Measurements from ENCODE around the gene PPP1R13B. TPM values are rescaled to one million over a fixed set of nuclear protein-coding genes. Genes with fewer than 3 reads are reported as not detected.
A peak's percentile ranks its signal among the peaks of the same experiment; 100 is the strongest.

The PPP1R13B gene
- total RNA-seq, 4 donors from 2014 or later = 10.7 to 48.3 (median 23.3) TPM

- H3K36me3 ChIP-seq = peaks cover 0 to 78% (median 21%) of the 10 kb centered on the region in 3 donors
- peaks cover 0 to 26% (median 11%) of the 10 kb centered on the region in 4 donors for H3K4me1 ChIP-seq
- DNase-seq (ENCODE audit: low spot score in 2 of 2) = no peak
- H3K27ac ChIP-seq = peak overlapping the region in 1 of 4 donors; percentile 29
- 72 to 76% methylated on average over 12 of the region's 12 CpGs for WGBS, 2 donors
- no peak for TF ChIP-seq POLR2A (IDR thresholded peaks at IDR 0.05)
- TF ChIP-seq, protein P1, sequence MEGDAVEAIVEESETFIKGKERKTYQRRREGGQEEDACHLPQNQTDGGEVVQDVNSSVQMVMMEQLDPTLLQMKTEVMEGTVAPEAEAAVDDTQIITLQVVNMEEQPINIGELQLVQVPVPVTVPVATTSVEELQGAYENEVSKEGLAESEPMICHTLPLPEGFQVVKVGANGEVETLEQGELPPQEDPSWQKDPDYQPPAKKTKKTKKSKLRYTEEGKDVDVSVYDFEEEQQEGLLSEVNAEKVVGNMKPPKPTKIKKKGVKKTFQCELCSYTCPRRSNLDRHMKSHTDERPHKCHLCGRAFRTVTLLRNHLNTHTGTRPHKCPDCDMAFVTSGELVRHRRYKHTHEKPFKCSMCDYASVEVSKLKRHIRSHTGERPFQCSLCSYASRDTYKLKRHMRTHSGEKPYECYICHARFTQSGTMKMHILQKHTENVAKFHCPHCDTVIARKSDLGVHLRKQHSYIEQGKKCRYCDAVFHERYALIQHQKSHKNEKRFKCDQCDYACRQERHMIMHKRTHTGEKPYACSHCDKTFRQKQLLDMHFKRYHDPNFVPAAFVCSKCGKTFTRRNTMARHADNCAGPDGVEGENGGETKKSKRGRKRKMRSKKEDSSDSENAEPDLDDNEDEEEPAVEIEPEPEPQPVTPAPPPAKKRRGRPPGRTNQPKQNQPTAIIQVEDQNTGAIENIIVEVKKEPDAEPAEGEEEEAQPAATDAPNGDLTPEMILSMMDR (IDR thresholded peaks at IDR 0.05) = no peak
- TF ChIP-seq EP300 (IDR thresholded peaks at IDR 0.05) = no peak
- H3K4me3 ChIP-seq = no peak overlapping the region
- H3K9me3 ChIP-seq = no peaks in the 10 kb centered on the region
- H3K27me3 ChIP-seq = no peaks in the 10 kb centered on the region
These were observed 118.7 kb downstream of the PPP1R13B start for GRCh38 chr14:103728721-103729120.

DNA sequence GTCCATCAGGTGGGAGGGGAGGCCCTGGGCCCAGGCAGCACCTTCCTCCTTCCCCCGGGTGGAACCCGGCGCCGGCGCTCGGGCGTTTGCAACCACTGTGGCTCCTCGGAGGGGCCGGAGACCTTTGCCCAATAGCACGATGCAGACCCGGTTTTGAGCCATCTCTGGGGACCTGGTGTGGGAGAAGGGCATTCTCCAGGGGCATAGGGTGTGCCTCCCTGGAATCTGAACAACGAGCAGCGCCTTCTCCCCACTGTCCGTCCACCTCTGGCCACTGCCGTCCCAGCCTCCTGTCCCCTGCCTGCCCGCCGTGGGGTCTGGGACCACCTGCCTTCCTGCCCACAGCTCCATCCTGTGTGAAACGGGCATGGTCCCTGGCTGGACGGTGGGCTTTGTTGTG lies 119.2 kb downstream of the PPP1R13B start:
- Histone ChIP-seq H3K4me1 (peaks cover 0 to 32% (median 17%) of the 10 kb centered on the region in 4 donors), H3K36me3 (peaks cover 0 to 72% (median 19%) of the 10 kb centered on the region in 3 donors), H3K27ac (peak overlapping the region in 1 of 4 donors; percentile 29), H3K27me3 (no peaks in the 10 kb centered on the region), H3K4me3 (no peak overlapping the region), H3K9me3 (no peaks in the 10 kb centered on the region)
- DNase-seq (ENCODE audit: low spot score in 2 of 2) = no peak
- WGBS, 2 donors = 74 to 78% methylated on average over 19 of the region's 19 CpGs
- TF ChIP-seq EP300 (IDR thresholded peaks at IDR 0.05) = no peak
- TF ChIP-seq POLR2A (IDR thresholded peaks at IDR 0.05) = no peak
- TF ChIP-seq, protein P1 (IDR thresholded peaks at IDR 0.05) = no peak

DNA sequence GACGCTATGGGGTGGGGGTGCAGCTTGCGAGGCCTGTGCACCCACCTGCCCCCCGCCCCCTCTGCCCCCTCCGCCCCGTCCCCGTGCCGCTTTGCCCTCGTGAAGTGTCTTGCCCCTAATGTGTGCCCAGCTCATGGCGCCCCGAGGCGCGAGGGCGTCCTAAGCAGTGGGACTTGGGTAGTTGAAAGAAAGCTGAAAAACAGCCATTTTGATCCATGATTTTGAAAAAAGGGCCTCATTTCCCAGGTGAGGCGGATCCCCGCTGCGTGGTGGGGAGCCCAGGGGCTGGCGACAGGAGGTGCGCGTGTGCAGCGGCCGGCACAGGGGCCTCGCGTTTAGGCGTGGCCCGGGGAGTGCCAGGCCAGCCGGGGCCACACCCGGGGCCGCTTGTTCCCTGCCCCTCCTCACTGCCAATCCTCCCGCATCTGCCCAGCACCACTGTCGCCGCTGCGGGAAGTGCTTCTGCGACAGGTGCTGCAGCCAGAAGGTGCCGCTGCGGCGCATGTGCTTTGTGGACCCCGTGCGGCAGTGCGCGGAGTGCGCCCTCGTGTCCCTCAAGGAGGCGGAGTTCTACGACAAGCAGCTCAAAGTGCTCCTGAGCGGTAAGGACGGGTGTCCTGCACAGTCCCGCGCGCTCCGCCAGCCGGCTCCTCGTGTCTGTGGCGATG lies 119.9 kb downstream of the PPP1R13B start:
- Histone ChIP-seq H3K4me3 (no peak overlapping the region), H3K27ac (no peak overlapping the region), H3K4me1 (peaks cover 0 to 39% (median 23%) of the 10 kb centered on the region in 4 donors), H3K27me3 (no peaks in the 10 kb centered on the region), H3K9me3 (no peaks in the 10 kb centered on the region), H3K36me3 (peaks cover 0 to 65% (median 12%) of the 10 kb centered on the region in 3 donors)
- TF ChIP-seq EP300 (IDR thresholded peaks at IDR 0.05) (no peak), POLR2A (IDR thresholded peaks at IDR 0.05) (no peak)
- TF ChIP-seq, protein P1 (IDR thresholded peaks at IDR 0.05) = no peak
- DNase-seq (ENCODE audit: low spot score in 2 of 2) = no peak
- 82 to 83% methylated on average over 34 to 48 of the region's 53 CpGs for WGBS, 2 donors

- H3K27ac ChIP-seq = no peak overlapping the region
- no peak for DNase-seq (ENCODE audit: low spot score in 2 of 2)
- no peak overlapping the region for H3K4me3 ChIP-seq
These were observed 120.9 kb downstream of the PPP1R13B start for GRCh38 chr14:103726474-103726873.

More at GRCh38 chr14:103726474-103726873, 120.9 kb downstream of the PPP1R13B start:
- H3K9me3 ChIP-seq = no peaks in the 10 kb centered on the region
- H3K4me1 ChIP-seq = peaks cover 0 to 47% (median 23%) of the 10 kb centered on the region in 4 donors
- 96 to 98% methylated on average over 11 to 17 of the region's 18 CpGs for WGBS, 2 donors
- peaks cover 0 to 55% (median 6%) of the 10 kb centered on the region in 3 donors for H3K36me3 ChIP-seq
- TF ChIP-seq, protein P1 (IDR thresholded peaks at IDR 0.05) = no peak
- no peak for TF ChIP-seq POLR2A (IDR thresholded peaks at IDR 0.05)
- no peak for TF ChIP-seq EP300 (IDR thresholded peaks at IDR 0.05)
- no peaks in the 10 kb centered on the region for H3K27me3 ChIP-seq
